ENCODE data around the gene PPP1R1B.

DNA sequence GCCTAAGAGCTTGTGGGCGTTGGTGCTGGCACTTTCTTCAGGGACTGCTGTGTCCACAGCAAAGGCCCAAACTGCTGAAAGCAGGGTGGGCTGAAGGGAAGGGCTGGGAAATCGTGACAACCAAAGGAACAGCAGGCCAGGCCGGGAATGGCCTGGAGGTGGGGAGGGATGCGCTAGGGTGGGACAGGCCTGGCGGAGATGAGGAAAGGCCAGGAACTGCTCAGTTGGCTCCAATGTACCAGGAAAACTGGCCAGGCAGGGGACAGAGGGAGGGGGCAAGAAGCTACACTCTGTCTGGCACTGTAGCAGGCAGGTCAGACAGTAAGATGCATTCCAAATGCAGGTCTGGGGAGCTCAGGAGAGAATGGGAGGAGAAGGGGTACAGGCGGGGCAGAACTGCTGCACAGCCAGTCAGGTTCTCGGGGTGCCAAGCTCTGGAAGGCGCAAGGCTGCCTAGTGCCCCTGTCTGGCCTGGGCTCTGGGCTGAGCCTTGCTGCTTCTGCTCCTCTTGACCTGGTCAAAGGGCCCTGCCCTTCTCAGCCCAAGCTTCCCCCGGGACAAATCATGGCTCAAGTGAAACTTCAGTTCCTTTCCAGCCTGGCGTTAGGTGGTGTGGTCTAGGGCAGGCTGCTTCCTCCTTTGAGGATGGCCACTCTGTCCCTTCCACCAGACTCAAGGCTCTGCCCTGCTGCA, 48.8 kb downstream of the PPP1R1B start:
- TF ChIP-seq, protein P1, sequence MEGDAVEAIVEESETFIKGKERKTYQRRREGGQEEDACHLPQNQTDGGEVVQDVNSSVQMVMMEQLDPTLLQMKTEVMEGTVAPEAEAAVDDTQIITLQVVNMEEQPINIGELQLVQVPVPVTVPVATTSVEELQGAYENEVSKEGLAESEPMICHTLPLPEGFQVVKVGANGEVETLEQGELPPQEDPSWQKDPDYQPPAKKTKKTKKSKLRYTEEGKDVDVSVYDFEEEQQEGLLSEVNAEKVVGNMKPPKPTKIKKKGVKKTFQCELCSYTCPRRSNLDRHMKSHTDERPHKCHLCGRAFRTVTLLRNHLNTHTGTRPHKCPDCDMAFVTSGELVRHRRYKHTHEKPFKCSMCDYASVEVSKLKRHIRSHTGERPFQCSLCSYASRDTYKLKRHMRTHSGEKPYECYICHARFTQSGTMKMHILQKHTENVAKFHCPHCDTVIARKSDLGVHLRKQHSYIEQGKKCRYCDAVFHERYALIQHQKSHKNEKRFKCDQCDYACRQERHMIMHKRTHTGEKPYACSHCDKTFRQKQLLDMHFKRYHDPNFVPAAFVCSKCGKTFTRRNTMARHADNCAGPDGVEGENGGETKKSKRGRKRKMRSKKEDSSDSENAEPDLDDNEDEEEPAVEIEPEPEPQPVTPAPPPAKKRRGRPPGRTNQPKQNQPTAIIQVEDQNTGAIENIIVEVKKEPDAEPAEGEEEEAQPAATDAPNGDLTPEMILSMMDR (IDR thresholded peaks at IDR 0.05) = no peak
- no peak for TF ChIP-seq EZH2 (IDR thresholded peaks at IDR 0.05; ENCODE audit: borderline replicate concordance, insufficient read depth, low read depth, low read length, poor library complexity, severe bottlenecking)

Measured in B cell (primary cell).